GM18507 (cell line): ENCODE measurements around the gene SH2D7.

Source experiments
- DNase-seq: peaks from one replicate; pipeline ENCODE4 v3.0.0; 2011; ENCODE audit warnings: low read depth; ENCODE audit not compliant: insufficient read length; ENCODE audit errors: extremely low spot score
- FAIRE-seq: peaks from 2 replicates; lab custom pipeline; 2011; peaks lifted over from hg19 to GRCh38; lab: Jason Lieb, UNC

SH2D7 gene

GRCh38 chr15:78100886-78101285 is 8.5 kb downstream of the SH2D7 start:
- DNase-seq (no peak), FAIRE-seq (no peak)

DNA sequence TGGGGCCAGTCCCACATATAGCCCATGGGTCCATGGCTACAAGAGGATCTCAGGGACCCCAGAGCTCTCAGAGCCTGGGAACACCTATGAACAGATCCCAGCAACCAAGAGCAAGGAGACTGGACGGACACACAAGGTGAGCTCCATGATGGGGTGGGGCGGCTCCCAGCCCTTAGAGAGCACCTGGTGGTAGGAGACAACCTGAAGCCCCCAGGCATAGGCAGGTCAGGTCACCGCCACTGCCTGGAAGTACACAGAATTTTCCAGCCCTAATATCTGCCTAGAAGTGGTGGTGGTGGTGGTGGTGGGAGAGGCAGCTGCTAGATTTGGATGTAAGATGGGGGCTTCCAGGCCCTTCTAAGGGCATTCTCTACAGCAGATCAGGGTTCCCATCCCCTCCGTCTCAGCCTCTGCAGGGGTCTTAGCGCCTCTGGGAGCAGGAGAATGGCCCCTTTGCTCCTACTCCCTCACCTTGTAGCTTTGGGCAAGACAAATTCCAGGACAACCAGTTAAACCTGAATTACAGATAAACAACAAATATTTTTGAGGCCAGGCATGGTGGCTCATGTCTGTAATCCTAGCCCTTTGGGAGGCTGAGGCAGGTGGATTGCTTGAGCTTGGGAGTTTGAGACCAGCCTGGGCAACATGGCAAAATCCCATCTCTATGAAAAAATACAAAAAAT is 9.2 kb downstream of the SH2D7 start:
- DNase-seq, result no peak
- no peak for FAIRE-seq

DNA sequence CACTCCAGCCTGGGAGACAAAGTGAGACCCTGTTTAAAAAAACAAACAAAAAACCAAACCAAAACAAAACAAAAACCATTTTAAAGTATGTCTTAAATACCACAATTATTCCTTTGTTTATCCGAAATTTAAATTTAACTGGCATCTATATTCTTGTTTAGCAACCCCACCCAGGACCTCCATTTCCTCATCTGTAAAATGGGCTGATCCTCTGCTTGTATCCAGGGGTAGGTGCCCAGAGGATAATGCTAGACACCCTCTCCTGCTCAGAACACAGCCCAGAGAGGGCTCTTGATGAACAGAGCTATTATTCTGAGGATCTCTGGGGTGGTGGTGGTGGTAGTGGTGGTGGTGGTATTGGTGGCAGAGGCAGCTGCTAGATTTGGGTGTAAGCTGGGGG is 9.8 kb downstream of the SH2D7 start:
- FAIRE-seq (no peak), DNase-seq (no peak)

GRCh38 chr15:78102741-78103140 is 10.4 kb downstream of the SH2D7 start:
- FAIRE-seq (no peak), DNase-seq (no peak)

DNA sequence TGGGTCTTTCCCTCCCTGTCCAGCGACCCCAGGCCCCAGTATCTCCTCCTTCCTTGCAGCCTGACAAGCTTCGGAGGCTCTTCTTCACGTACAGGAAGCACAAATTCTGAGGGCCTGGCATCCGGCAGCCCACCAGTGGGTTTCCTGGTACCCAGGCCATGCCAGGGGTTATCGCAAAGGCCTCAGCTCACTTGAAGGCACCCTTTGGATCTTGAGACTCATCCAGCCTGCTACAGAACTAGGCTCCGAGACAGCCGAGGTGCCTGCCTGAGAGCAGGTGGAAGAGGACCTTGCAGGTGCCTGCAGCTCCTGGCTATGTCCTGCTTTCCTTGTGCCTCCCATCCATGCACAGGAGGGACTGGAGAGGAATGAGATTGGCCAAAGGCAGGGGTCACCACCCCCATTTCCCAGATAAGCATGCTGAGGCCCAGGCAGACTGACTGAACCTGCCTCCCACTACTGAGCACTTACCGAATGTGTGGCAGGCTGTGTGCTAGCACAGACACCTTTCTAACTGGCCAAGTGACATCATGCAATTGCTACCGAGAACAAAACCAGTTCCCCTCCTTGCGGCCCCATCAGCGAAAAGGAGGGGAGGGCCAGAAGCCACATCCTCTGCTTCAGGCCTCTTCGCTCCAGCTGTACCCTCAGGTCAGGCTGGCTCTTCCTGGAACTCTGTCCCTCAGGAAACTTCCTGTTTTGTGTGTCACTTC is 11.2 kb downstream of the SH2D7 start:
- DNase-seq (peak; percentile 58), FAIRE-seq (peak; percentile 90)

DNA sequence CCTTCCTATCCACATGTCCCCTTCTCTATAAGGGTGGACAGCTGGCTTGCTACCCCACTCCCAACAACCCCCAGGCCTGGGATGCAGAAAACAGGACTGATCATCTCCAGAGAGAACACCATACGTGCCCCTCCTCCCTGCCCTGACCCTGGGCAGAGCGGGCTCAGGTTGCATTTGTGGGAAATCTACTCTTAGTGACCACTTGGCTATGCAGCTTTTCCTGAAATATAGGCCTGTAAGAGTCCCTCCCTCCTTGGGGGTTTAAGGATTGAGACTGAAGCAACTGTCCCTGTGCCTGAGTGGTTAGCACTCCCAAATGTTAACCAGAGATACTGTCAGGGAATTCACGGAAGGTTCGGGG is 11.7 kb downstream of the SH2D7 start:
- FAIRE-seq (no peak), DNase-seq (no peak)

DNA sequence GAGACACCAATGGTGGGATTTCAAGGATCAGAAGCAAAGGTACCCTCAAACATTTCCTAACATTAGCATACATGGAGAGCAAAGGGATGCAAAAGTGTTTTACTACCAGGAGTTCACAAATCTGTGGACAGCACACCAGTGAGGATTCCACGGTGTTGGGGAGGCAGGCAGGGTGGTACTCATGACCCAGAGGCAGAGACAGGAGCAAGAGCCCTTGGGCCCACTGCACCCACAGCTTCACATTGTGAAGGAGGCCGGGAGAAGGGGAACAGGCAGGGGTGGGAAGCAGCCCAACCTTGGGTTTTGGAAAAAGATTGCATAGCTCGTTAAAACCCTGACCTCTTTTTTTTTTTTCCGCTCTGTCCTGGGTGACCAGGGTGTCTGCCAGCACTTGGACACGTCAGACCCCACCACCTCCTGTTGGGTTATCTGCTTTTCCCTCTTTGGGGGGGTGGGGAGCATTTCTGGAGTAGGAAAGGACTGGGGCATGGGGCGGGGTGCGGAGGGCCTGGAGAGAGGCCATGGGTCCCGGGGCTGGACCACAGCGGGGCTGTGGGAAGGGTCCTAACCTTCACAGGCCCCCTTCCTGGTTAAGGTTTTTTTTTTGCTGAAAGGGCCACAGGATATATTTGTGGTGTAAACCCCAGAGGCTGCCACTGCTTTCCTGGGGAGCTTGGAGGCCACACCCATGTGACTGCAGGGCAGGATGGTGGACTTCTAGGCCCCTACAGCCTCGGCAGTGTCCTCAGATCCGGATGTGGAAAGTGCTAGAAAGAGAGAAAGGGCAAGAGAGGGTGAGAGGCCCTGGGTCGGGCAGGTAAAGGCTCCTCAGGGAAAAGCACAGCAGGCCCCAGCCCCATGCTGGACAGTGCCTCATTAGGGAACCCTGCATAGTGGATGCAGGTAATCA is 12.5 kb downstream of the SH2D7 start:
- no peak for DNase-seq

GRCh38 chr15:78105476-78106241 is 13.3 kb downstream of the SH2D7 start:
- peak; percentile 71 for FAIRE-seq
- DNase-seq, result no peak

More for the DNA sequence above, 12.5 kb downstream of the SH2D7 start:
- no peak for FAIRE-seq

- DNase-seq (no peak), FAIRE-seq (no peak)
Observed at GRCh38 chr15:78107471-78107870, 15.1 kb downstream of the SH2D7 start.

- FAIRE-seq (peak; percentile 82), DNase-seq (peak; percentile 67)
Observed at GRCh38 chr15:78108300-78109084, 16.1 kb downstream of the SH2D7 start.

GRCh38 chr15:78109156-78109555 is 16.8 kb downstream of the SH2D7 start:
- FAIRE-seq, result no peak
- no peak for DNase-seq

GRCh38 chr15:78110096-78110495 is 17.7 kb downstream of the SH2D7 start:
- FAIRE-seq, result no peak
- DNase-seq, result no peak

GRCh38 chr15:78110916-78111475 is 18.6 kb downstream of the SH2D7 start:
- DNase-seq (no peak), FAIRE-seq (no peak)

DNA sequence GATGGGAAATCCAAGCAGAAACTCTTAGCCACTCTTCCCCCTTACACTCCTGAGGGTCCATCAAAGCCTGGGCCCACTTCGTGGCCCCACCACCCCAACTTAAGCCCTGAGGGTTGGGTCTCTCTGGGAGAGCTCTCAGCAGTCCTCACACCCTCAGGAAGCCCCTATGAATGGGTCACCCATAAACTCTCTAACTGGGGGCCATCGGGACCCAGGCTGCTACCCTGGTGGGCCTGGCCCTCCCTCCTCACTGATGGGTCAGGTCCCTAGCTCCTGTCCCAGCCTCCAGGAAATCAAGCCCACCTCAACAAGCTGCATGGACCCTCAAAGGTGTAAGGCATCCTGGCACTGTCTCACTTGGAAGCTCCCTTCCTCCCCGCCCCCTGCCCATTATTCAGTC is 19.4 kb downstream of the SH2D7 start:
- FAIRE-seq (no peak), DNase-seq (no peak)

DNA sequence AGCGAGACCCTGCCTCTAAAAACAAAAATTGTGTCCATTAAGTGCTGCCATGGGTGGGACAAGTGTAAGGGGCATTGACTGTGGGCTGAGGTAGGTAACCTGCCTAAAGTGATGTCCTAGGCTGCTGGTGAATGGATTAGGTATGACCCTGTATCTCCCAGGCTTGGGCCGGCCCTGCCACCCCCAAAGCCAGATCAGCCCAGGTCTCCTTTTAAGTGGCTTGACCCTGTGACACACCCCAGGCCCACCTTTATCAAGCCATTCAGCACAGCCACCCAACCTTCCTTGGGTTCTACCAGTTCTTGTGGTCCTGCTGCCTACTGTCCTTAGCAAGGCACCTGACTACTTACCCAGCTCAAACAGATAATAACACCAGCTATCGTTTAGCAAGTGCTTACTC is 20.2 kb downstream of the SH2D7 start:
- DNase-seq (no peak), FAIRE-seq (no peak)

- FAIRE-seq (no peak), DNase-seq (no peak)
Observed at GRCh38 chr15:78120523-78120922, 28.2 kb downstream of the SH2D7 start.

DNA sequence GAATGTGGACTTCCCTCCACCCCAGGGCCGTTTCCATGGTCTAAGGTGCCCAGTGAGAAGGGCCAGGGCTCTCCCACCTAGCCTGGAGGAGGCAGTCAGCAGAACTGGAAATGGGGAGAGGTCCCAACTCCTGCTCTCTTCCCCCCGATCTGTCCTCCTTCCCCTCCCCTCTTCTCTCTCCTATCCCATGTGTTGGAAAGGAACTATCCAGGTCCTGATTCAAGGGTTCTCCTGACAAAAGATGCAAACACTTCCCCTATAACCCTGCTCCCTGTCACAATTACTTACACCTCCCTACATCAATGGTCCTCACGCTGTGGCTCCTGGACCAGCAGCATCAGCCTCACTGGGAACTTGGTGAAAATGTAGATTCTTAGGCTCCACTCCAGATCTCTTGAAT is 32.9 kb downstream of the SH2D7 start:
- no peak for DNase-seq
- no peak for FAIRE-seq

DNA sequence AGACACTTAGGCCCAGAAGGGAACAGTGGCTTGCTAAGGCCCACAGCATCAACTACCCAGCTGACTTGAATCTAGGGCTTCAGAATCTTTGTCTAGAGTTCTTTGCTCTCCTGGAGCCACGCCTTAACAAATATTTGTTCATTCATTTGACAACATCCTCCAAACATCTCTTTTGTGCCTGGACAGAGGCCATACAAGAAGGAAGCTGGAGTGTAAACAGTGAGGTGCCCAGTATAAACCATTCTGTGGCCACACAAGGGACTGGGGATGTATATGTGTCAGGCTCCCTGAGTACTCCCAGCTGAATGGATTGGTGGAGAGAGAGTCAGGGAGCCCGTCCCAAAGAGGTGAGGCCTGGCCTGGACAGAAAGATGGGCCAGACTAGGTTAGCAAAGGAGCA is 35.5 kb downstream of the SH2D7 start:
- FAIRE-seq (no peak), DNase-seq (no peak)
